Right lobe of liver (tissue), 6 donors: ENCODE results near the gene GDF9. TPM values are rescaled to one million over a fixed set of nuclear protein-coding genes. Genes with fewer than 3 reads are reported as not detected.

Experiments
- ATAC-seq, 4 donors: fragments of 200-7000 bp; cut with Tn5 transposase; one replicate each; pipeline ENCODE4 v1.9.1; 2020; ENCODE audit warnings: mild to moderate bottlenecking in 4 of 4, moderate library complexity in 4 of 4
- DNase-seq, 3 donors: peaks; one replicate each; pipeline ENCODE4 v3.0.0-alpha.2; 2020
- H3K27ac ChIP-seq, 3 donors: fragments of 200-600 bp; one replicate each; pipeline ENCODE4 v1.8.0; 2022
- H3K27me3 ChIP-seq, 2 donors: fragments of 200-600 bp; one replicate each; pipeline ENCODE4 v1.8.0; 2022
- H3K36me3 ChIP-seq, 4 donors: fragments of 200-600 bp; sonication (generic) in 1 of 4; one replicate each; pipeline versions ENCODE4 v1.5.1 to v1.8.0; 2017 to 2022; ENCODE audit warnings: control low read depth in 1 of 4
- H3K4me1 ChIP-seq, 4 donors: fragments of 200-600 bp; sonication (generic) in 1 of 4; one replicate each; pipeline versions ENCODE4 v1.5.1 to v1.8.0; 2017 to 2022; ENCODE audit warnings: control low read depth in 1 of 4
- H3K4me3 ChIP-seq, 3 donors: fragments of 200-600 bp; one replicate each; pipeline ENCODE4 v1.8.0; 2022
- H3K9me3 ChIP-seq, 4 donors: fragments of 200-600 bp; sonication (generic) in 1 of 4; one replicate each; pipeline versions ENCODE4 v1.5.1 to v1.8.0; 2017 to 2022; ENCODE audit warnings: control low read depth in 1 of 4
- CTCF ChIP-seq, 4 donors: fragments of 200-600 bp in 3 of 4; fragments of 450-650 bp in 1 of 4; IDR thresholded peaks; one replicate each; pipeline versions ENCODE4 v1.5.1 to v1.8.0; 2016 to 2022; ENCODE audit warnings: antibody characterized with exemption in 4 of 4, mild to moderate bottlenecking in 2 of 4
- POLR2A ChIP-seq: fragments of 450-650 bp; IDR thresholded peaks from one replicate; pipeline ENCODE4 v1.6.1; 2017; ENCODE audit warnings: antibody characterized with exemption, mild to moderate bottlenecking
- WGBS: methylation state at CpG from one replicate; pipeline ENCODE4 v1.1.6; 2018; ENCODE audit warnings: low coverage, low lambda C conversion rate; ENCODE audit not compliant: insufficient coverage; ENCODE audit errors: missing lambda C conversion rate; 5-methylcytosine and 5-hydroxymethylcytosine counted together
- intact Hi-C, 2 donors: fragments of 100-400 bp; cut with DNase I; formaldehyde crosslinking; loops; one replicate each; pipeline versions ENCODE4 v1.11.2 to v1.14.1; 2022
- total RNA-seq, 6 experiments: library from RNA; depleted of rRNA in 2 of 6; stranded (reverse); fragments of >200 nt in 2 of 6; fragmentation: NEBNext Ultra II Directional in 3 of 6; extraction: Animal tissue kit (Norgen Biotek cat#: 25700) in 3 of 6; gene quantifications; one replicate each; pipeline versions ENCODE4 v1.1.0 to v1.2.4, GENCODE V29; 2016 to 2023
- donor health status: DM: no; HTN: yes; CAD: no.
- donor health status: DM: no; HTN: no; CAD: no.
- donor health status: DM: no; HTN: no; CAD: no.
- donor health status: DM: no; HTN: yes; CAD: no.
- donor health status: DM: no; HTN: yes; CAD: no.

The GDF9 gene
- total RNA-seq, 6 experiments from 2014 or later, result 0.20 to 0.71 (median 0.48) TPM

DNA sequence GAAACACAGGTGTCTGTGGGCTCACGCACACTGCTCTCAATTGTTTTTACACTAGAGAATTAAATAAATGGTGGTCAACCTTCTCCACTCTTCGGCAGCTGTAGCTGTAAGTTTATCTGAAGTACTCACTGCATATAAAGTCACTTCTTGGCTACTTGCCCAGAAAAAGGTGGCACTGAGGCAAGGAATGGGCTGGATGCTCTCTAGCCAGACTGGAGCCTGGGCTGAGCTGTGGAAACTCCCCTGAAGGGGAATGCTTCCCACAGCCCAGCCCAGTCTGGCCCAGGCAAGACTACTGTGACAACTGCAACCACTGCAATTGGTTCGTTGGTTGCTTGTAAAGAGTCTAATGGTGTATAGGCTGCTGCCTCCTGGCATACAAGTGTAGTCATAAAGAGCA lies 11.7 kb upstream of the GDF9 start:
- peak in 2 of 3 donors; percentile 44 to 57 for DNase-seq
- Histone ChIP-seq H3K4me1 (peaks cover 0 to 6% (median 1%) of the 10 kb centered on the region in 4 donors), H3K36me3 (peaks cover 0 to 68% (median 31%) of the 10 kb centered on the region in 4 donors), H3K27ac (peak overlapping the region in 1 of 3 donors; percentile 96), H3K9me3 (no peaks in the 10 kb centered on the region), H3K4me3 (no peak overlapping the region), H3K27me3 (no peaks in the 10 kb centered on the region)
- ATAC-seq, result peak; percentile 13 to 40 (median 22)
- WGBS, result 25% methylated on average over 3 of the region's 3 CpGs
- intact Hi-C loops, result no loop called here
- TF ChIP-seq POLR2A (no peak), CTCF (IDR thresholded peaks at IDR 0.05) (no peak)

- peaks cover 0 to 11% (median 4%) of the 10 kb centered on the region in 4 donors for H3K4me1 ChIP-seq
- 47% methylated on average over 2 of the region's 2 CpGs for WGBS
- intact Hi-C loops, result no loop called here
- DNase-seq (no peak), ATAC-seq (no peak)
- H3K36me3 ChIP-seq, result peaks cover 0 to 68% (median 30%) of the 10 kb centered on the region in 4 donors
- H3K27me3 ChIP-seq, result no peaks in the 10 kb centered on the region
- no peaks in the 10 kb centered on the region for H3K9me3 ChIP-seq
- TF ChIP-seq CTCF (IDR thresholded peaks at IDR 0.05) (no peak), POLR2A (no peak)
- peak overlapping the region in 1 of 3 donors; percentile 96 for H3K27ac ChIP-seq
- H3K4me3 ChIP-seq, result no peak overlapping the region
Measured at GRCh38 chr5:132877466-132877865, 11.2 kb upstream of the GDF9 start.

- peaks cover 0 to 24% (median 10%) of the 10 kb centered on the region in 4 donors for H3K4me1 ChIP-seq
- TF ChIP-seq CTCF (IDR thresholded peaks at IDR 0.05), result no peak
- H3K27me3 ChIP-seq, result no peaks in the 10 kb centered on the region
- DNase-seq (peak in 1 of 3 donors; percentile 44), ATAC-seq (peak in 3 of 4 donors; percentile 29 to 52 (median 29))
- H3K27ac ChIP-seq, result peak overlapping the region; percentile 93 to 98 (median 96)
- H3K4me3 ChIP-seq, result peak overlapping the region in 2 of 3 donors; percentile 69 to 85
- no peaks in the 10 kb centered on the region for H3K9me3 ChIP-seq
- H3K36me3 ChIP-seq, result peaks cover 0 to 57% (median 23%) of the 10 kb centered on the region in 4 donors
- intact Hi-C loops, result no loop called here
- 24% methylated on average over 1 of the region's 1 CpG for WGBS
Measured at GRCh38 chr5:132876020-132876759, 9.9 kb upstream of the GDF9 start.

DNA sequence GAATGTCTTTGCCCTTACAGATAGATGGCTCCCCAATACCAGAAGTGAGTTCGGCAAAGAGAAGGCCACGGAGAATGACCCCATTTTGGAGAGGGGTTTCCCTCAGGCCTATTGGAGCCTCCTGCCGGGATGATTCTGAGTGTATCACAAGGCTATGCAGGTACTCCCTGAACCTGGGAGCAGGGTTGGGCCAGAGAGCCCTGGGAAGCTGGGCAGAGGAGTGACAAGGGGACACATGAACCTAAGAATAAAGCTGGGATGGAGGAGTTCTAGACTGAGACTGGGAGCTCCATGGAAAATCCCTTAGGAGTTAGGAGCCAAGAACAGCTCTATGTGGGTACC lies 7.6 kb upstream of the GDF9 start:
- intact Hi-C loops, result loop anchor here in 1 of 2 donors (5.0 kb wide), 1 partner anchor 37 kb away; no protein-coding TSS in a partner anchor
- ATAC-seq (peak; percentile 0 to 38 (median 2)), DNase-seq (peak in 1 of 3 donors; percentile 53)
- H3K27ac ChIP-seq, result peak overlapping the region; percentile 93 to 98 (median 96)
- H3K4me3 ChIP-seq, result peak overlapping the region; percentile 46 to 85 (median 69)
- peaks cover 0 to 39% (median 15%) of the 10 kb centered on the region in 4 donors for H3K36me3 ChIP-seq
- no peak for TF ChIP-seq POLR2A
- TF ChIP-seq CTCF (IDR thresholded peaks at IDR 0.05), result no peak
- H3K27me3 ChIP-seq, result no peaks in the 10 kb centered on the region
- WGBS, result 37% methylated on average over 2 of the region's 3 CpGs
- H3K9me3 ChIP-seq, result no peaks in the 10 kb centered on the region
- peaks cover 0 to 42% (median 18%) of the 10 kb centered on the region in 4 donors for H3K4me1 ChIP-seq
